Posterior vena cava (tissue), 2 donors: ENCODE data around the gene TRIM66. TPM values are rescaled to one million over a fixed set of nuclear protein-coding genes. Genes with fewer than 3 reads are reported as not detected.

Experiments
- DNase-seq: peaks from one replicate; pipeline ENCODE4 v3.0.0-alpha.2; 2020; ENCODE audit warnings: low spot score
- intact Hi-C, 2 donors: fragments of 100-400 bp; cut with DNase I; formaldehyde crosslinking; loops; one replicate each; pipeline versions ENCODE4 v1.14.1 to v1.14.2; 2022 to 2023
- total RNA-seq, 2 donors: library from RNA; stranded (reverse); fragmentation: NEBNext Ultra II Directional; extraction: Animal tissue kit (Norgen Biotek cat#: 25700); gene quantifications; one replicate each; pipeline ENCODE4 v1.2.1, GENCODE V29; 2021
- donor health status: DM: yes; HTN: yes; CAD: no.
- donor health status: DM: yes; HTN: yes; CAD: no.

Gene TRIM66
- total RNA-seq, 2 donors from 2014 or later = 5.9 to 13.4 TPM

- no peak for DNase-seq
- intact Hi-C loops = no loop called here
These were observed 88.2 kb downstream of the TRIM66 start, which contains the start of gene STK33 for GRCh38 chr11:8593935-8594909. Gene STK33, minus strand, starts transcription at chr11:8594228. Its CDS starts 119,323 bp downstream, at chr11:8474905.

DNA sequence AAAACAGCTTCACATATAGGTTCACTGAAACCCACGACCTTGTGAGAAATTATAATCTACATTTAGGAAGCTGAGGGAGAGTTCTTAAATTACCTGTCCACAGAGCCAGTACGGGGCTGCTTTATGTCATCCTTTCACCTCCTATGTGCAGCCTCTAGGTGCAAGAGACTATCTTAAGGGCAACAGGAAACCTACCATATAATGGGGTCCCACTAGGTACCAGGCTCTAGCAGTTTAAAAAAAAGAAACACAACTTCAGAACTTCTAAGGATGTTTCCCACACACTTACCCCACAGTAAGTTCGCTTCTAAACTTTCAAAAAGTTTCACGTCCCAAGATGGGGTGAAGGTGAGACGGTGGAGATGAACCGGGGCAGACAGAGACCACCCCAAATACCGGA, 89.0 kb downstream of the TRIM66 start:
- DNase-seq = no peak
- intact Hi-C loops = no loop called here

- no peak for DNase-seq
- intact Hi-C loops = no loop called here
These were observed 94.5 kb downstream of the TRIM66 start for GRCh38 chr11:8587915-8588314.

DNA sequence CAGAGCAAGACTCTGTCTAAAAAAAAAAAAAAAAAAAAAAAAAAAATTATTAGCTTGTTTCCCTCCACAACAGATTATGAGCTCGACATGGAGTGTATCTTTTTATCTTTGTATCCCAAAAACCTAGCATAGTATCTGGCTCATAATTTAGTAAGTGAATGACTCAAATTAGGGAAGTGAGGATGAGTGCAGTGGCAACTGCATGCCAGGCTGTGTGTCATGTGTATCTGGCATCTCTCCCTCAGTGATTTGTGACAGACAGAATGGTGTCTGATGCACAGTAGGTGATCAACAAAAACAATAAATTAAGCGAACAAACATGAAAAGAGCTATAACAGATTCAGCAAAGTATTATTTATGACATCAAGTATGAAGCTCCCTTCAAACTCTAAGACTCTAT, 95.7 kb downstream of the TRIM66 start:
- no peak for DNase-seq
- intact Hi-C loops = no loop called here

- intact Hi-C loops = no loop called here
- DNase-seq = no peak
These were observed 96.3 kb downstream of the TRIM66 start for GRCh38 chr11:8586184-8586583.

DNA sequence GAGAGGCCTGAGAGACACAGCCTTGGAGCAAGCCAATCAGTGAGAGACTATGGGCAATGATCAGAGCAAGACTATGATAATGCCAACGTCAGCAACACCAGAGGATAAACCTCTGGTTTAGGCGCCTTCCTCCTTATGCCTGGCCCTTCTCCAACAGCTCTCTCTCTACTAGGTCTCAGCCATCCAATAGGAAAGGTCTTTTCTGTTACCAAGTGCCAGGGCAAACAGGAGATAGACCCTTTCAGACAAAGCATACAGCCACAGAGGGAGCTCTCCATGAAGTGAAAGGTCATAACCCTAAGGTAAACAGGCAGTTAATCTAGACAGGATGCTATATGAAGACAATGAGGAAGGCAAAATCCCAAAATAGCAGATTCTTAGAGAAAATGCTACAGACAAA, 98.0 kb downstream of the TRIM66 start:
- no peak for DNase-seq

DNA sequence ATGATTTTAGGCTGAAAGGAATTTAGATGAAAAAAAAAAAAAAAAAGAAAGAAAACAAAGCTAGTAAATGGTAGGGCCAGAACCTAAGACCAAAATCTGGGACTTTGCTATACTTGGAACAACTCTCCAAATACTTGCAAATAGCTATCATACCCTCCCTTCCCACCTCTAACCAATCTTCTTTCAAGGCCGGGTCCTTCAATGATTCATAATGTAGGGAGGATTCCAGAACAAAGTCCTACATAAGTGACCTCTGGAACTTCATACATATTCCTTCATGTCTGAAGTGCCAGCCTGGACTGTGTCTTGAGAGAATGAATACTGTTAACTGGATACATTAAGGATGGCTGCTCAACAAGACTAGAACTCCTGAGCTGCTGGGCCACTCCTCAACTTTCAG, 98.4 kb downstream of the TRIM66 start:
- intact Hi-C loops = no loop called here
- DNase-seq = no peak

More for the DNA sequence above, 98.0 kb downstream of the TRIM66 start:
- intact Hi-C loops = no loop called here

DNA sequence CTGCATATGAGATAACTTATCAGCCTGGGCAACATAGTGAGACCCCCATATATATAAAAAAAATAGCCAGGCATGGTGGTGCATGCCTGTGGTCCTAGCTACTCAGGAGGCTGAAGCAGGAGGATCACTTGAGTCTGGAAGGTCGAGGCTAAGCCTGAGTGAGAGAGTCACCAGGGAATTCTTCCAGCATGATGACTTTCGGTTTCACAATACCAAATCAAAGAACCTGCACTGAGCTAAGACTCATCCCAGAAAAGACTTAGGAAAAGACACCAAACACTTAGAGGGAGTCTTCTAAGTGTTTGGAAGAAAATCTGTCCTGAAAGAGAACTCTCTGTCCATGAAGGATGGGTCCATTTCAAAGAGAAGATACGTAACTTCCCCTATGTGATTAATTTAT, 101.2 kb downstream of the TRIM66 start:
- no peak for DNase-seq
- intact Hi-C loops = no loop called here

GRCh38 chr11:8577791-8578581, 104.5 kb downstream of the TRIM66 start:
- intact Hi-C loops = no loop called here
- DNase-seq = no peak

DNA sequence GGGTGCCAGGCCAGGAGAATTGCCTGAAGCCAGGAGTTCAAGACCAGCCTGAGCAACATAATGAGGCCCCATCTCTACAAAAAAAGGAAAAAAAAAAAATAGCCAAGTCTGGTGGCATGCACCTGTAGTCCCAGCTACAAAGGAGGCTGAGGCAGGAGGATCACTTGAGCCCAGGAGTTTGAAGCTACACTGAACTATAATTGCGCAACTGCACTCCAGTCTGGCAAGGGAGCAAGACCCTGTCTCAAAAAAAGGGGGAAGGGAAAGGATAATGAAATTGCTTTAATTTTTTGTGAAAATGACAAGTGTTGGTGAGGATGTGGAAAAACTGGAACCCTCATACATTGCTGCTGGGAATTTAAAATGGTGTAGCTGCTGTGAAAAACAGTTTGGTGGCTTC, 107.7 kb downstream of the TRIM66 start:
- DNase-seq = no peak
- intact Hi-C loops = no loop called here

DNA sequence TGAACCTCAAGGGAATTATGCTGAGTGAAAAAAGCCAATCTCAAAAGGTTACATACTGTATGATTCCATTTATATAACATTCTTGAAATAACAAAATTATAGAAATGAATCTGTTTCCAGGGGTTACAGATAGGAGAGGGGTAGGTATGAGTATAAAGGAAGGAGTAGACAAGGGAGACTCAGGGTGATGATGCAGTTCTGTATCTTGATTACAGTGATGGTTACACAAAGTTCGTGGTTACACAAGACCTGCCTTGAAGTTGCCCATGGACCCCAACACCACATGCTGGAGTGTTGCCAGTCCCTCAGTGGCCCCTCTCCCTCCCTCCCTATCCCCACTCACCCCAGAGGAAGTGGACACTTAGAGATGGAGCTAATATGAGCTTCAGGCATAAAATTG, 108.7 kb downstream of the TRIM66 start:
- intact Hi-C loops = no loop called here

DNA sequence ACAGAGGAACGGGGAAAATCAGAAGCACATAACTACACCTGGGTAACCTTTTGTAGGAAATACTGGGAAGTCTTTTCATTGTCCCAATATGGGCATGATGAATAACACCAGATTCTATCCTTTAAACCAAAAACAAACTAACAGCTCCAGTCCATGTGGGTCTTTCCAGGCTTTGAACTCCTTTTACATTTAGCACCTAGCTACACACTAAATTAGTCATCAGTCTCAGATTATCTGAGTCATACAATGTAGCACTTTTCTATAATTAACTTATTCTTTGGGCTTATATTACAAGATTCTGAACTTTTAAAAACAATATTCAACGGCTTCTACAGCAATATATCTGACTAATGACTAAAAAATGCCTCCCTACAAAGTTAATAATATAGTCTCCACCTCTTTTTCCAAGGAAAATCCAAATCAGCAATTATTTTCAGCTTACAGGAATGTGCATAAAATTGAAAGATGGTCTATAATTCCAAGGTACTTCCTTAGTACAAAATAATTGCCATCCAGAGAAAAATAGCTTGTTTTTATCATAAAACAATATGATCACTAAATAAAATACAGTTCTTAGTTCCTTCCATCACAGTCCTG, 114.8 kb downstream of the TRIM66 start:
- intact Hi-C loops = loop anchor here (5.0 to 10.0 kb wide), 3 partner anchors 233 to 350 kb away; no protein-coding TSS in a partner anchor
- DNase-seq = no peak

More for the DNA sequence above, 108.7 kb downstream of the TRIM66 start:
- no peak for DNase-seq

DNA sequence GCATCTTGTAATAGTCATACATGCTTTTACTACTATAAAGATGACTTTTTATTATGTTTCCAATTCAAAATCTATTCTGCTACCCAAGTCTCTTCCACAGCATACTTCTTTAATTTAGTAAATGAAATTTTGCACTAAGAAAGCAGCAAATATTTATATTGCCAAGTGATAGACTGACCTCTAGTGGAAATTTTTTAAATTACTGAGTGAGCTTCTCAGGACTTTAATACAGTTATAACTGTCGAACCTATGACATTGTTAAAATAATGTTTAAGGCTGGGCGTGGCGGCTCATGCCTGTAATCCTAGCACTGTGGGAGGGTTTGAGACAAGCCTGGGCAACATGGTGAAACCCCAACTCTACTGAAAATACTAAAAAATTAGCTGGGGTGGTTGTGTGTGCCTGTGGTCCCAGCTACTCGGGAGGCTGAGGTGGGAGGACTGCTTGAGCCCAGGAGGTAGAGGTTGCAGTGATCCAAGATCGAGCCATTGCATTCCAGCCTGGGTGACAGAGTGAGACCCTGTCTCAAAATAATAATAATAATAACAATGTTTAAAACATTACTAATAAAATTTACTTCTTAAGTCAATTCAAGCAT, 115.8 kb downstream of the TRIM66 start:
- intact Hi-C loops = loop anchor here (5.0 to 10.0 kb wide), 3 partner anchors 232 to 349 kb away; no protein-coding TSS in a partner anchor

DNA sequence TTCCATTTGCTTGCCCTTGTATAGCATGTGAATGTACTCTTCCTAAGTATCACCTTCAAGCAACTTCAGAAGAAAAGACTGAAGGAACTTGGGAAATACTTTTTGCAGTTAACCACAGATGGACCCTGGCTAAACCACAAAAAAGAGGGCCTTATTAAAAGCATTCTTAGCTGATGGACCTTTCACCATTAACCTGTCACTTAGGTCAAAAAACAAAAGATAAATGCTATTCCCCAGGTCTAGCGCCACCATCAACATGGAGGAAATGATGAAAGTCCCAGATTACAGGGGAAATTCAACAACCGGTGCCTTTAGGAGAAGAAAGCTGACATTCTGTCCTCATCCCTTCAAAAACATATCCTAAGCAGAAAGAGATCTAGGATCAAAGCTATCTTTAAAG, 117.9 kb downstream of the TRIM66 start:
- intact Hi-C loops = loop anchor here (5.0 to 10.0 kb wide), 3 partner anchors 230 to 340 kb away; no protein-coding TSS in a partner anchor
- no peak for DNase-seq

More for the DNA sequence above, 115.8 kb downstream of the TRIM66 start:
- DNase-seq = no peak

Other genes with a start within 250 kb of the TRIM66 start
- gene STK33, start 88.4 kb downstream of the TRIM66 start, total RNA-seq = 1 to 10 TPM; 6.1 to 7.3 TPM
- 100 to 1,000 TPM; 610 to 698 TPM for gene RPL27A, start 127 bp upstream of the TRIM66 start, total RNA-seq
- gene AKIP1, start 228.5 kb upstream of the TRIM66 start, total RNA-seq = 10 to 100 TPM; 15.4 to 19.1 TPM